Measurements from ENCODE around the gene MLX. TPM values are rescaled to one million over a fixed set of nuclear protein-coding genes. Genes with fewer than 3 reads are reported as not detected.
A peak's percentile ranks its signal among the peaks of the same experiment; 100 is the strongest.

Gene MLX
- total and polyA plus RNA-seq, 2 of the 8 experiments (the other 6 are each of a cell fraction or from before 2014, with no cell fraction given) = 27.0 to 27.5 TPM

GRCh38 chr17:42617956-42618431 lies 51.1 kb downstream of the MLX start:
- H3K4me3 ChIP-seq (ENCODE audit: extremely low read depth in 1 of 4, insufficient read depth in 2 of 4, low read depth in 3 of 4, low read length in 4 of 4) = no peak overlapping the region
- H3K4ac ChIP-seq (replicated peaks; ENCODE audit: insufficient read length, low read depth, low read length) = no peak overlapping the region
- TF ChIP-seq YY1 (IDR thresholded peaks at IDR 0.05; ENCODE audit: low read depth, low read length) = no peak
- no peak for TF ChIP-seq HDAC6 (IDR thresholded peaks at IDR 0.05; ENCODE audit: low read depth, low read length)
- TF ChIP-seq KDM1A (IDR thresholded peaks at IDR 0.05; ENCODE audit: borderline replicate concordance, low read length) = no peak
- TF ChIP-seq E2F6 (IDR thresholded peaks at IDR 0.05) = no peak
- TF ChIP-seq EGR1 (IDR thresholded peaks at IDR 0.05; ENCODE audit: borderline replicate concordance, low read depth, low read length) = no peak
- TF ChIP-seq CHD1 (IDR thresholded peaks at IDR 0.05; ENCODE audit: low read depth, low read length) = no peak
- no peak for TF ChIP-seq BACH1 (IDR thresholded peaks at IDR 0.05; ENCODE audit: low read length)
- no peak for TF ChIP-seq TAF1 (IDR thresholded peaks at IDR 0.05; ENCODE audit: low read depth, low read length)
- no peak for TF ChIP-seq PHF8 (conservative IDR thresholded peaks at IDR 0.05; ENCODE audit: low read depth, low read length)
- TF ChIP-seq BCL11A (IDR thresholded peaks at IDR 0.05; ENCODE audit: low read depth in 2 of 2, low read length in 2 of 2) = no peak
- no peak for TF ChIP-seq SIX5 (IDR thresholded peaks at IDR 0.05; ENCODE audit: low read depth, low read length)
- TF ChIP-seq RBBP5 (IDR thresholded peaks at IDR 0.05; ENCODE audit: borderline replicate concordance, low read depth, low read length) = no peak
- TF ChIP-seq NANOG (IDR thresholded peaks at IDR 0.05; ENCODE audit: insufficient read depth, low read depth, low read length, poor library complexity, severe bottlenecking) = no peak

More at GRCh38 chr17:42617956-42618431, 51.1 kb downstream of the MLX start:
- H3K9me3 ChIP-seq (ENCODE audit: insufficient read depth in 2 of 2, low read depth in 1 of 2, low read length in 1 of 2) = no peaks in the 10 kb centered on the region
- H2BK5ac ChIP-seq (ENCODE audit: low read depth, low read length) = no peak overlapping the region; the same call in 1 of the 2 replicates
- peaks cover 0 to 4% (median 4%) of the 10 kb centered on the region in 4 experiments; a peak in 3 of 7 replicates for H3K4me1 ChIP-seq (replicated peaks in 1 of 4; ENCODE audit: control insufficient read depth in 3 of 4, insufficient read depth in 4 of 4, low read length in 3 of 4)
- H3K4me2 ChIP-seq (ENCODE audit: insufficient read depth in 1 of 2, low read depth in 2 of 2, low read length in 2 of 2) = peak overlapping the region in 1 of 2 experiments; percentile 26; a peak in 1 of 4 replicates
- H4K91ac ChIP-seq (replicated peaks; ENCODE audit: insufficient read length, low read length) = no peak overlapping the region
- H3K23me2 ChIP-seq (ENCODE audit: low read depth, low read length) = no peaks in the 10 kb centered on the region
- H3K18ac ChIP-seq (ENCODE audit: extremely low read depth, low read length) = no peak overlapping the region
- ChIA-PET CTCF (ENCODE audit: partially characterized antibody) (interaction anchor here (0.9 to 3.8 kb wide), 15 partner anchors 9 to 73 kb away, joined by 3 to 37 read pairs (median 5); partner anchors contain the start of genes RETREG3 and TUBG1), POLR2A (ENCODE audit: partially characterized antibody) (interaction anchor here (0.6 to 1.9 kb wide), 14 partner anchors 8 to 514 kb away, joined by 3 to 12 read pairs (median 4); partner anchors contain the start of genes PSMC3IP, RETREG3, TUBG1 and TUBG2)
- H3K36me3 ChIP-seq (ENCODE audit: control insufficient read depth in 2 of 4, insufficient read depth in 4 of 4, low read length in 3 of 4) = peaks cover 17 to 29% (median 25%) of the 10 kb centered on the region in 4 experiments; a peak in 7 of 8 replicates
- peak in 1 of 2 experiments; percentile 49 for DNase-seq (ENCODE audit: low read depth in 1 of 2, low spot score in 2 of 2)
- peaks cover 0 to 2% of the 10 kb centered on the region in 2 experiments for H4K20me1 ChIP-seq (replicated peaks in 1 of 2; ENCODE audit: control insufficient read depth in 1 of 2, insufficient read depth in 2 of 2, low read length in 2 of 2)
- H3K27me3 ChIP-seq (replicated peaks in 1 of 4; ENCODE audit: control insufficient read depth in 3 of 4, extremely low read depth in 1 of 4, insufficient read depth in 3 of 4, low read length in 3 of 4) = no peaks in the 10 kb centered on the region
- H3K9ac ChIP-seq (replicated peaks in 1 of 4; ENCODE audit: extremely low read depth in 1 of 4, low read depth in 3 of 4, low read length in 3 of 4) = no peak overlapping the region
- no peak overlapping the region for H3K27ac ChIP-seq (ENCODE audit: low read depth, low read length)
- H2BK15ac ChIP-seq (ENCODE audit: low read length) = 0 out of 2 replicates have a peak overlapping the region, but pooled peaks have one; percentile 1
- no peak overlapping the region for H2AK5ac ChIP-seq (ENCODE audit: low read depth, low read length)
- 0 out of 2 replicates have a peak overlapping the region, but pooled peaks have one; percentile 50 for H2BK12ac ChIP-seq (ENCODE audit: low read depth, low read length)
- no peak overlapping the region for H4K8ac ChIP-seq (ENCODE audit: extremely low read depth, insufficient read depth, low read length)
- H3K14ac ChIP-seq (ENCODE audit: insufficient read length) = no peak overlapping the region
- no peak overlapping the region for H2BK120ac ChIP-seq (replicated peaks; ENCODE audit: low read depth, low read length)
- 0 out of 2 replicates have a peak overlapping the region, but pooled peaks have one; percentile 48 for H2BK20ac ChIP-seq (ENCODE audit: low read length)
- H2AFZ ChIP-seq (ENCODE audit: low read length) = no peak overlapping the region
- no peak for FAIRE-seq
- no peaks in the 10 kb centered on the region for H3K79me1 ChIP-seq (ENCODE audit: low read depth, low read length)
- no peaks in the 10 kb centered on the region for H3K79me2 ChIP-seq (ENCODE audit: control insufficient read depth in 1 of 2, insufficient read depth in 2 of 2, low read length in 2 of 2)
- H4K5ac ChIP-seq (ENCODE audit: insufficient read length, low read depth, low read length) = no peak overlapping the region
- H3K56ac ChIP-seq (replicated peaks; ENCODE audit: insufficient read length, low read depth, low read length) = no peak overlapping the region
- WGBS, 2 experiments (ENCODE audit: extremely low coverage in 1 of 2, insufficient coverage in 1 of 2, insufficient read length in 1 of 2, insufficient replicate concordance in 2 of 2, low coverage in 1 of 2, low lambda C conversion rate in 2 of 2, missing lambda C conversion rate in 1 of 2) = 82% methylated on average over 4 of the region's 4 CpGs; no CpG with 5 or more reads in 1 of the 2 experiments
- H3K23ac ChIP-seq (ENCODE audit: insufficient read length) = no peak overlapping the region
